ENCODE results near the gene NRAP.

Gene NRAP

GRCh38 chr10:113650172-113650571 lies 13.7 kb downstream of the NRAP start:
- FAIRE-seq (no peak), DNase-seq (ENCODE audit: insufficient read length, low spot score) (no peak)
- TF ChIP-seq CTCF (IDR thresholded peaks at IDR 0.05; ENCODE audit: insufficient read depth, missing control alignments): no peak

GRCh38 chr10:113648478-113648877 lies 15.4 kb downstream of the NRAP start:
- FAIRE-seq: no peak
- no peak for DNase-seq (ENCODE audit: insufficient read length, low spot score)
- no peak for TF ChIP-seq CTCF (IDR thresholded peaks at IDR 0.05; ENCODE audit: insufficient read depth, missing control alignments)

DNA sequence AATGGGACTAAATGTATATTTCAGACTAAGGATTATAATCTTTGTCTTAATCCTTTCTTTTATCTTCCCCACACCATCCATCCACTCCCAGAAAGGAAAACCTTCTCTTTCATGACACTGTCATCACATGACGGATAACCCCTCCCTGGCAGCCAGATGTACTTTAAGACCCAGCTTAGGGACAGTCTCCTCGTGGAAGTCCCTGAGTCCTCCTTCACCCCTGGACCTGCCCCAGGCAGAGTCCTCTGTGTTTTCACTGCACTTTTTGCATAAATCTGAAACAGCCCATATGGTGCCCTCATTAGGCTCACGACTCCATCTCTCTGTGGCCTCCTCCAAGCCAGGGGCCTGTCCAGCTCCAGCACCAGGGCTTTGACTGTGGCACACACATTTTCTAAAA lies 16.0 kb downstream of the NRAP start:
- TF ChIP-seq CTCF (IDR thresholded peaks at IDR 0.05; ENCODE audit: insufficient read depth, missing control alignments): no peak
- DNase-seq (ENCODE audit: insufficient read length, low spot score) (no peak), FAIRE-seq (no peak)

DNA sequence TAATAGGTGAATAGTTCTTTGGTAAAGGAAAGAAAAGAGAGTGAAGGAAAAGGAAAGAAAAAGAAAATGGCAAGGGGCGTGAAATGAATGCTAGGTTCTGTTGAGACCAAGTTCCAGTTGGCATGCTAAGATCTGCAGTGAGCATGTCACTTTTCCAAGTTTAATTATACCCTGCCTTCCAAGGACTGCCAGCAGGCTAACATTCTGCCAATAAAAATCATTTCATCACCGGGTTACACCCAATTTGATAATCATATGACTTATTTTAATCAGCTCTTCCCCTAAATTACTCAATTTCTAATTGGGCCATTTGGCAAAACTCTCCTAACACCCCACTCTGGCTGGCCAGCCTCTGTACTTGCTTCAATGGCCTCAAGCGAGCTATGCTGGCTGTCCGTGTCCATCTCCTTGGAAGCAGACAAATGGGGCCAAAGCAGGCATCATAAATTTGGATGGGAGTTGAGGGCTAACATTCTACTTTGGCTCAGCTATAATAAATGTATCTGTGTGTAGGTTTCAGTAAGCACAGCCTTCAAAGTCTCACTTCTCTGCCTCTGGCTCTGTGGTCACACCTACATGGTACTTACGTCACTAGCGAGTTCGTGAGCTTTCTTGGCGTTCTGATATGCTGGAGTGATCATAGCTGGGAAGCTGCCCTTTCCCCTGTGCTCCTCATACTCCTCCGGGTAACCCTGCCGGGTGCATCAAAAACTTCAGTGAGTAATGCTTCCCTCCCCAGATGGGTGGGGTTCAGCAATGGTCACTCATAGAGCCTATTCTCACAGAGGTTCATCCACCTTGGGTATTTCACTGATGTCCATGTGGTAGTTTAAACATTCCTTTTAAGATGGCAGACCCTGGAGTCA lies 17.3 kb downstream of the NRAP start:
- FAIRE-seq (no peak), DNase-seq (ENCODE audit: insufficient read length, low spot score) (no peak)
- TF ChIP-seq CTCF (IDR thresholded peaks at IDR 0.05; ENCODE audit: insufficient read depth, missing control alignments): no peak

- FAIRE-seq: no peak
- DNase-seq (ENCODE audit: insufficient read length, low spot score): no peak
- no peak for TF ChIP-seq CTCF (IDR thresholded peaks at IDR 0.05; ENCODE audit: insufficient read depth, missing control alignments)
Measured at GRCh38 chr10:113644185-113645120, 19.4 kb downstream of the NRAP start.

GRCh38 chr10:113643183-113643582 lies 20.7 kb downstream of the NRAP start:
- no peak for DNase-seq (ENCODE audit: insufficient read length, low spot score)
- no peak for FAIRE-seq
- no peak for TF ChIP-seq CTCF (IDR thresholded peaks at IDR 0.05; ENCODE audit: insufficient read depth, missing control alignments)
